K562 (cell line): ENCODE measurements around the gene ANKS3. TPM values are rescaled to one million over a fixed set of nuclear protein-coding genes. Genes with fewer than 3 reads are reported as not detected.
A peak's percentile ranks its signal among the peaks of the same experiment; 100 is the strongest.

Source experiments
- ASH1L ChIP-seq: fragments of 450-650 bp; IDR thresholded peaks from 2 replicates; pipeline ENCODE4 v1.6.1; 2018; ENCODE audit warnings: borderline replicate concordance, mild to moderate bottlenecking, low read depth; ENCODE audit not compliant: partially characterized antibody
- KLF1 ChIP-seq: fragments of 450-650 bp; IDR thresholded peaks from 2 replicates; pipeline ENCODE4 v1.6.1; 2016; ENCODE audit warnings: missing genetic modification characterization, missing compliant biosample characterization
- NCOA1 ChIP-seq: fragments of 450-650 bp; IDR thresholded peaks from 2 replicates; pipeline ENCODE4 v1.6.1; 2016; ENCODE audit warnings: low read depth
- RBM25 ChIP-seq: fragments of 200-400 bp; formaldehyde crosslinking; IDR thresholded peaks from 2 replicates; pipeline ENCODE4 v1.6.1; 2018; ENCODE audit warnings: low read length, low read depth, moderate library complexity; ENCODE audit not compliant: severe bottlenecking
- SP2 ChIP-seq: IDR thresholded peaks from 2 replicates; pipeline ENCODE4 v1.6.1; 2011; ENCODE audit warnings: mild to moderate bottlenecking, low read depth, low read length, moderate library complexity; ENCODE audit not compliant: poor library complexity, severe bottlenecking; ENCODE audit errors: extremely low read depth
- TEAD4 ChIP-seq, 2 experiments: sonication (generic) in 1 of 2; formaldehyde crosslinking in 1 of 2; IDR thresholded peaks; 2 replicates each; pipeline versions ENCODE4 v1.6.1 to v1.8.0; 2012 to 2022; ENCODE audit warnings: borderline replicate concordance in 1 of 2, inconsistent platforms in 1 of 2, low read length in 1 of 2, mild to moderate bottlenecking in 1 of 2, missing genetic modification reagents in 1 of 2
- U2AF2 ChIP-seq: fragments of 200-400 bp; formaldehyde crosslinking; optimal IDR thresholded peaks from 2 replicates; pipeline ENCODE3; 2017; ENCODE audit warnings: low read depth, mild to moderate bottlenecking, low read length
- ZNF143 ChIP-seq: sonication (generic); formaldehyde crosslinking; IDR thresholded peaks from 2 replicates; pipeline ENCODE4 v1.9.0; 2022; ENCODE audit warnings: mild to moderate bottlenecking, missing genetic modification reagents
- polyA plus RNA-seq, 8 experiments: library from polyadenylated mRNA; depleted of rRNA in 4 of 8; stranded (reverse) in 5 of 8; unstranded in 3 of 8; fragments of >200 nt; fragmentation: Nextera tagmentation in 2 of 8; fragmentation: Illumina TruSeq in 1 of 8; extraction: Ambion mirVana in 2 of 8; extraction: Trizol in 1 of 8; gene quantifications; 2 replicates each; pipeline versions ENCODE4 v1.2.1 to v1.2.3, GENCODE V29; 2011 to 2014; ENCODE audit warnings: inconsistent platforms in 1 of 8, missing spikeins in 1 of 8
- total RNA-seq, 7 experiments: library from RNA; depleted of rRNA in 6 of 7; stranded (reverse); fragments of >200 nt in 6 of 7; fragmentation: Illumina TruSeq in 2 of 7; extraction: Trizol in 2 of 7; gene quantifications; 2 replicates each; pipeline versions ENCODE4 v1.2.1 to v1.2.3, GENCODE V29; 2011 to 2021; ENCODE audit warnings: low replicate concordance in 1 of 7
- TF ChIP-seq, protein P1 (sequence below): fragments of 450-650 bp; IDR thresholded peaks from 2 replicates; pipeline ENCODE4 v1.7.1; 2018; ENCODE audit warnings: mild to moderate bottlenecking, low read depth; ENCODE audit not compliant: partially characterized antibody
- TF ChIP-seq, protein P2 (sequence below): fragments of 250-450 bp; sonication (Bioruptor Pico); IDR thresholded peaks from 2 replicates; pipeline ENCODE4 v1.9.0; 2021; ENCODE audit warnings: mild to moderate bottlenecking, inconsistent platforms
- TF ChIP-seq, protein P3 (sequence below): IDR thresholded peaks from 2 replicates; pipeline ENCODE4 v1.6.1; 2011; ENCODE audit not compliant: insufficient read length; ENCODE audit errors: extremely low read depth
- TF ChIP-seq, protein P4 (sequence below): fragments of 150-350 bp; conservative IDR thresholded peaks from 2 replicates; pipeline ENCODE4 v1.6.1; 2014; ENCODE audit warnings: low read length
- TF ChIP-seq, protein P5 (sequence below), 3 experiments: fragments of 200-800 bp in 1 of 3; fragments of 250-450 bp in 1 of 3; fragments of 450-650 bp in 1 of 3; sonication (Bioruptor Pico) in 1 of 3; sonication (Bioruptor generic) in 1 of 3; formaldehyde crosslinking in 1 of 3; IDR thresholded peaks; 2 replicates each; pipeline versions ENCODE4 v1.6.1 to v1.8.0; 2016 to 2022; ENCODE audit warnings: mild to moderate bottlenecking in 2 of 3, missing genetic modification characterization in 2 of 3, missing compliant biosample characterization in 1 of 3, moderate library complexity in 1 of 3

Gene ANKS3
- total and polyA plus RNA-seq, 9 of the 15 experiments (the other 6 are each of a cell fraction or from before 2014, with no cell fraction given) = 0.43 to 25.7 (median 14.8) TPM

DNA sequence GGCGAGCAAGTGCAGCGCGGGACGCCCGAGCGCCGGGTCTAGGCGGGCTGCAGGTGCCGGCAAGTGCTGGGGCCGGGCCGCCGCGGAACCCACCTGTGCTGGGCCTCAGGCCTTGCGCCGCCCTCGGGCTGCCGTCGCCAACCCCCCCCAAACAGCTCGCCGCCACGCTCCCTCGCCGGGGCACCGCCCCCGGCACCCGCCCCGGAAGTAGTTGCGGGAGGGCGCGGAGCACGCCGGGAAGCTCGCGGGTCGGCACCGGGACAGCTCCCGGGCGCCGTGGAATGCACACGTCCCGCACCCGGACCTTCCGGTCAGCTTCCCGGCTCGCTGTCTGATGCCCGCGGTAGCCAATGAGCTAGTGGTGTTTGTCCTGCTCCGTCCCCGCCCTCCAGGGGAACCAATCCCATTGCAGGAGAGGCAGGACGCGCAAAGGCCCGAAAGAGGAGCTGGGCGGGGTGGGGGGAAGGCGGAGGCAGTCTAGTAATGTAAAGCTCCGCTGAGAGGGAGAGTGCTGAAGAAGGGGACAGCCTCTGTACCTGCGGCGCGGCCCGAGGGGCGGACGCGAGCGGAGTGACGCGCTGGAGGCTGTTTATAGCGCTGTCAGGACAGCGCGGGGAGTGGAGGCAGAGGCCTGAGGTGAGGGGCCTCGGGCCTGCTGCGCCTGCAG is at the start of gene ANKS3, which contains the start of gene DNAAF8 (continued):
- TF ChIP-seq, protein P1, sequence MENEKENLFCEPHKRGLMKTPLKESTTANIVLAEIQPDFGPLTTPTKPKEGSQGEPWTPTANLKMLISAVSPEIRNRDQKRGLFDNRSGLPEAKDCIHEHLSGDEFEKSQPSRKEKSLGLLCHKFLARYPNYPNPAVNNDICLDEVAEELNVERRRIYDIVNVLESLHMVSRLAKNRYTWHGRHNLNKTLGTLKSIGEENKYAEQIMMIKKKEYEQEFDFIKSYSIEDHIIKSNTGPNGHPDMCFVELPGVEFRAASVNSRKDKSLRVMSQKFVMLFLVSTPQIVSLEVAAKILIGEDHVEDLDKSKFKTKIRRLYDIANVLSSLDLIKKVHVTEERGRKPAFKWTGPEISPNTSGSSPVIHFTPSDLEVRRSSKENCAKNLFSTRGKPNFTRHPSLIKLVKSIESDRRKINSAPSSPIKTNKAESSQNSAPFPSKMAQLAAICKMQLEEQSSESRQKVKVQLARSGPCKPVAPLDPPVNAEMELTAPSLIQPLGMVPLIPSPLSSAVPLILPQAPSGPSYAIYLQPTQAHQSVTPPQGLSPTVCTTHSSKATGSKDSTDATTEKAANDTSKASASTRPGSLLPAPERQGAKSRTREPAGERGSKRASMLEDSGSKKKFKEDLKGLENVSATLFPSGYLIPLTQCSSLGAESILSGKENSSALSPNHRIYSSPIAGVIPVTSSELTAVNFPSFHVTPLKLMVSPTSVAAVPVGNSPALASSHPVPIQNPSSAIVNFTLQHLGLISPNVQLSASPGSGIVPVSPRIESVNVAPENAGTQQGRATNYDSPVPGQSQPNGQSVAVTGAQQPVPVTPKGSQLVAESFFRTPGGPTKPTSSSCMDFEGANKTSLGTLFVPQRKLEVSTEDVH = peak; percentile 76
- TF ChIP-seq TEAD4 (IDR thresholded peaks at IDR 0.05; ENCODE audit: low read length) (peak; percentile 64), TEAD4 (CRISPR knock-in tag; IDR thresholded peaks at IDR 0.05; ENCODE audit: borderline replicate concordance) (no peak), NCOA1 (peak; percentile 24; the same call in 1 of the 2 replicates), ASH1L (peak; percentile 76), KLF1 (tag) (peak; percentile 83), RBM25 (peak; percentile 41), ZNF143 (CRISPR knock-in tag) (peak; percentile 85), U2AF2 (no peak), SP2 (peak; percentile 67)
- TF ChIP-seq, protein P2, sequence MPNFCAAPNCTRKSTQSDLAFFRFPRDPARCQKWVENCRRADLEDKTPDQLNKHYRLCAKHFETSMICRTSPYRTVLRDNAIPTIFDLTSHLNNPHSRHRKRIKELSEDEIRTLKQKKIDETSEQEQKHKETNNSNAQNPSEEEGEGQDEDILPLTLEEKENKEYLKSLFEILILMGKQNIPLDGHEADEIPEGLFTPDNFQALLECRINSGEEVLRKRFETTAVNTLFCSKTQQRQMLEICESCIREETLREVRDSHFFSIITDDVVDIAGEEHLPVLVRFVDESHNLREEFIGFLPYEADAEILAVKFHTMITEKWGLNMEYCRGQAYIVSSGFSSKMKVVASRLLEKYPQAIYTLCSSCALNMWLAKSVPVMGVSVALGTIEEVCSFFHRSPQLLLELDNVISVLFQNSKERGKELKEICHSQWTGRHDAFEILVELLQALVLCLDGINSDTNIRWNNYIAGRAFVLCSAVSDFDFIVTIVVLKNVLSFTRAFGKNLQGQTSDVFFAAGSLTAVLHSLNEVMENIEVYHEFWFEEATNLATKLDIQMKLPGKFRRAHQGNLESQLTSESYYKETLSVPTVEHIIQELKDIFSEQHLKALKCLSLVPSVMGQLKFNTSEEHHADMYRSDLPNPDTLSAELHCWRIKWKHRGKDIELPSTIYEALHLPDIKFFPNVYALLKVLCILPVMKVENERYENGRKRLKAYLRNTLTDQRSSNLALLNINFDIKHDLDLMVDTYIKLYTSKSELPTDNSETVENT = peak; percentile 56
- TF ChIP-seq, protein P3, sequence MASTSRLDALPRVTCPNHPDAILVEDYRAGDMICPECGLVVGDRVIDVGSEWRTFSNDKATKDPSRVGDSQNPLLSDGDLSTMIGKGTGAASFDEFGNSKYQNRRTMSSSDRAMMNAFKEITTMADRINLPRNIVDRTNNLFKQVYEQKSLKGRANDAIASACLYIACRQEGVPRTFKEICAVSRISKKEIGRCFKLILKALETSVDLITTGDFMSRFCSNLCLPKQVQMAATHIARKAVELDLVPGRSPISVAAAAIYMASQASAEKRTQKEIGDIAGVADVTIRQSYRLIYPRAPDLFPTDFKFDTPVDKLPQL = no peak
- TF ChIP-seq, protein P4, sequence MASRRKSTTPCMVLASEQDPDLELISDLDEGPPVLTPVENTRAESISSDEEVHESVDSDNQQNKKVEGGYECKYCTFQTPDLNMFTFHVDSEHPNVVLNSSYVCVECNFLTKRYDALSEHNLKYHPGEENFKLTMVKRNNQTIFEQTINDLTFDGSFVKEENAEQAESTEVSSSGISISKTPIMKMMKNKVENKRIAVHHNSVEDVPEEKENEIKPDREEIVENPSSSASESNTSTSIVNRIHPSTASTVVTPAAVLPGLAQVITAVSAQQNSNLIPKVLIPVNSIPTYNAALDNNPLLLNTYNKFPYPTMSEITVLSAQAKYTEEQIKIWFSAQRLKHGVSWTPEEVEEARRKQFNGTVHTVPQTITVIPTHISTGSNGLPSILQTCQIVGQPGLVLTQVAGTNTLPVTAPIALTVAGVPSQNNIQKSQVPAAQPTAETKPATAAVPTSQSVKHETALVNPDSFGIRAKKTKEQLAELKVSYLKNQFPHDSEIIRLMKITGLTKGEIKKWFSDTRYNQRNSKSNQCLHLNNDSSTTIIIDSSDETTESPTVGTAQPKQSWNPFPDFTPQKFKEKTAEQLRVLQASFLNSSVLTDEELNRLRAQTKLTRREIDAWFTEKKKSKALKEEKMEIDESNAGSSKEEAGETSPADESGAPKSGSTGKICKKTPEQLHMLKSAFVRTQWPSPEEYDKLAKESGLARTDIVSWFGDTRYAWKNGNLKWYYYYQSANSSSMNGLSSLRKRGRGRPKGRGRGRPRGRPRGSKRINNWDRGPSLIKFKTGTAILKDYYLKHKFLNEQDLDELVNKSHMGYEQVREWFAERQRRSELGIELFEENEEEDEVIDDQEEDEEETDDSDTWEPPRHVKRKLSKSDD = no peak
- TF ChIP-seq, protein P5, sequence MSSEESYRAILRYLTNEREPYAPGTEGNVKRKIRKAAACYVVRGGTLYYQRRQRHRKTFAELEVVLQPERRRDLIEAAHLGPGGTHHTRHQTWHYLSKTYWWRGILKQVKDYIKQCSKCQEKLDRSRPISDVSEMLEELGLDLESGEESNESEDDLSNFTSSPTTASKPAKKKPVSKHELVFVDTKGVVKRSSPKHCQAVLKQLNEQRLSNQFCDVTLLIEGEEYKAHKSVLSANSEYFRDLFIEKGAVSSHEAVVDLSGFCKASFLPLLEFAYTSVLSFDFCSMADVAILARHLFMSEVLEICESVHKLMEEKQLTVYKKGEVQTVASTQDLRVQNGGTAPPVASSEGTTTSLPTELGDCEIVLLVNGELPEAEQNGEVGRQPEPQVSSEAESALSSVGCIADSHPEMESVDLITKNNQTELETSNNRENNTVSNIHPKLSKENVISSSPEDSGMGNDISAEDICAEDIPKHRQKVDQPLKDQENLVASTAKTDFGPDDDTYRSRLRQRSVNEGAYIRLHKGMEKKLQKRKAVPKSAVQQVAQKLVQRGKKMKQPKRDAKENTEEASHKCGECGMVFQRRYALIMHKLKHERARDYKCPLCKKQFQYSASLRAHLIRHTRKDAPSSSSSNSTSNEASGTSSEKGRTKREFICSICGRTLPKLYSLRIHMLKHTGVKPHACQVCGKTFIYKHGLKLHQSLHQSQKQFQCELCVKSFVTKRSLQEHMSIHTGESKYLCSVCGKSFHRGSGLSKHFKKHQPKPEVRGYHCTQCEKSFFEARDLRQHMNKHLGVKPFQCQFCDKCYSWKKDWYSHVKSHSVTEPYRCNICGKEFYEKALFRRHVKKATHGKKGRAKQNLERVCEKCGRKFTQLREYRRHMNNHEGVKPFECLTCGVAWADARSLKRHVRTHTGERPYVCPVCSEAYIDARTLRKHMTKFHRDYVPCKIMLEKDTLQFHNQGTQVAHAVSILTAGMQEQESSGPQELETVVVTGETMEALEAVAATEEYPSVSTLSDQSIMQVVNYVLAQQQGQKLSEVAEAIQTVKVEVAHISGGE (CRISPR knock-in tag; IDR thresholded peaks at IDR 0.05) = peak; percentile 83 to 94 (median 86); a peak in 5 of 6 replicates
